GM21737 (cell line): Measurements from ENCODE around the gene NEO1.

Source experiments
- ATAC-seq: cut with Tn5 transposase; IDR thresholded peaks from one replicate; pipeline ENCODE4 v1.9.1; 2021; ENCODE audit warnings: mild to moderate bottlenecking, moderate library complexity; ENCODE audit not compliant: unreplicated experiment

NEO1 gene

DNA sequence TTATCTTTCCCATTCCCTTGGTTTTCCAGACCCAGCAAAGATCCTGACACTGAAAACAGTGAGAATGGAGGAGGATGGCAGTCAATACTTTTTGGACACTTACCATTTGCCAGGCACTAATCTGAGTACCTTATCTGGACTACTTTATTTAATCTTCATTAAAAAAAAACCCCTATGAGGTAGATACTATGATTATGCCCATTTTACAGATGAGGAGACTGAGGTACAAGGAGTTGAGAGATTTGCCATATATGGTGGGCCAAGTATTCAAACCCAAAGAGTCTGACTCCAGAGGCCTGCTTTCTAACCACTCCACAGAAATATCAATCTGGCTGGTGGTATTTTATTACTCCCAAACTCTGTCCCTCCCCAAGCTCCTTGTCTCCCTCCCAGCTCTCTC is 296.9 kb downstream of the NEO1 start:
- no peak for ATAC-seq

DNA sequence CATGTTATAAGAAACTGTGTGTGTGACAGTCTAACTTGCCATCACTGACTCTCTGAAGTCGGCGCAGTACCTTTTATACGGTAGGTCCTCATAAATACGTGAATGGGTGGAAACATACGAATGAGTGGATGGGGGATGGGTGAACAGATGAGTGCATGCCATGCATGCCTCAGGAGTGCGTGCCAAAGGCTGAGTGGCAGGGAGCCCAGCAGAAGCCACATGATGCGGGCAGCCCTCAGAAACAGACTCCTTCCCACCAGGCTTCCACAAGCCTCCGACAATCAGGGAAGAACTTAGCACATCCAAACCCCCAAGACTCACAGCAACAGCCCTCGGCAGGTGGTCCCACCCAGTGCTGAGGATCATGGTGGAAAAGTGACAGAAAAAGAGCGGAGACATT is 299.8 kb downstream of the NEO1 start:
- no peak for ATAC-seq

DNA sequence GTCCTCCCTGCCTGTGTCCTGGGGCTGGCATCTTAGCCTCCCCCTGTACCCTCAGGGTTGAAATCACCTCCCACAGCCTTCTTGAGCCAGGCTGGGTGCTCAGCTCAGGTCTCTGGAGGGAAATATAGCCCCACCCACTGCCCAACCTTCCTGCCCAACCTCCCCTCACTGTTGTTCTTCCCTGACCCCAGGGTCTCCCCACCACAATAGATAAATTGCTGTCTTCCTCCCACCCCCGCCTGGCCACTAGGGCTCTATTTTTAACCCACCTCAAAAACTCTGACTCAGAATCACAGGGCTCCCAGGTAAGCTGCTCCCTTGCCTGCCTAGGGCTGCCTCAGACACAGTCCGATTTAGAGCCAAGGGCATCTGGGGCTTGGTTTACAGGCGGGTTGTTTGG is 301.5 kb downstream of the NEO1 start:
- ATAC-seq = no peak

DNA sequence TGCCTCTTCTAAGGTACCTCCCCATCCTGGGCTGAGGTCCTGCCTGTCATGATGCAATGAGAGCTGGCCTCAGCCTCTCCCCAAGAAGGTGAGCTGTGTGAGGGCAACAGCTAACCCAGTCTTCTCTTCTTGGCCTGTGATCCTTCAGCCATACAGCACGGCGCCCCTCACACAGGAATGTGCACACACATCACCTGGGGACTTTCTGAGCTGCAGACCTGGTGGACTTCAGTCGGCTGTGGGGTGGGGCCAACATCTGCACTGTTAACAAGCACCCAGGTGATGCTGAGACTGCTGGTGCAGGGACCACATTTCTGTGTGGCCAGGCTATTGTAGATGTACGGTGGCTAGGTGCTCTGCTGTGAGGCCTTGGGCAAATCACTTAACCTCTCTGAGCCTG is 302.0 kb downstream of the NEO1 start:
- no peak for ATAC-seq
